NCI-H1436 (cell line): ENCODE measurements around the gene PRPH.
A peak's percentile ranks its signal among the peaks of the same experiment; 100 is the strongest.
"Not testable (repeated sequence)": the region's sequence is repeated elsewhere in the genome, so short reads cannot be mapped to it uniquely, and the experiment has no call there.

ENCODE experiments used
- DNase-seq: peaks from one replicate; lab custom pipeline; 2025; lab: John Stamatoyannopoulos, UW

Gene PRPH

DNA sequence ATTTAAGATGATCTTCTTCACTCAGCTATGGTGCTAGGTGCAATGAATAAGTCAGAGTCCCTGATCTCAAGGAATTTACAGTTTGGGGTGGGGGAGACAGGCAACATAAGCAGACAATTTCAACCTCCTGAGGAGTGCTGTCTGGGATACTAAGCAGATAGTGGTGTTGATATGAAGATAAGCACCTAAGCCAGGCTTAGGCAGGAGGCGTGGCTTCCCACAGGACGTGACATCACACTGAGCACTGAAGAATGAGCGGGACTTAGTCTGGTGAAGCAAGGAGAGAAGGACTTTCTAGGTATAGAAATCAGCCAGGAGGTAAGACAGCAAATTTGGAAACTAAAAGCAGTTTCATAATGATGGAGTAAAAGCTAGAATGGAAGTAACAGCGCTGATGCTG, 6.8 kb downstream of the PRPH start:
- DNase-seq, result no peak

GRCh38 chr12:49304161-49304560, 9.2 kb downstream of the PRPH start:
- DNase-seq, result no peak

DNA sequence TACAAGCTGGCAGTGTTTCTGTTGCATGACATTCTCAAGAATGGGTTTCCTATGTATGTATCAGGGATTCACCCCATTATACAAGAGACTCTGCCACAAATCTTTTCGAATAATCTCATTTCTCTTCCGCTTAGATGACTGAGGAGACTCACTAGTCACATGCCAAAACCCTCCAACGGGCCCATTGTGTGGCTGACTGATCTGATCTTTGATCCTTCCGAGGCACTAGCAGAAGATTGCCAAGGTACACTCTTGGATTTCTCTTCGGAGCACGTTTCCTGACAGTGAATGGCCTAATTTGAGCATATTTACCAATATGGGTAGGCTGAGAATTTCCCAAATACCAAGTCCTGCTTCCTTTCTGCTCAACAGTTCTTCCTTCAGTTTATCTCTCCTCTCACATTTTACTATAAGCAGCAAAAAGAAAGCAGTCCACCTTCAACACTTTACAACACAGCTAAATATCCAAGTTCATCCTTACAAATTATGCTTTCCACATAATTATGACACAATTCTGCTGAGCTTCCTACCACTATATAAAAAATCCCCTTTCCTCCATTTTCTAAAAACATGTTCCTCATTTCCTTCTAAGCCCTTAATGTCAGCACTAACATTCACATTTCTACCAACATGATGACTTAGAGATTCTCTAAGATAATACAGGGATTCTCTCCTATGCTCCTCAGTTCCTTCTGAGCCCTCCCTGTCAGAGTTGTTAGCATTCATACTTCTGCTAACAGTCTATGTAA, 11.0 kb downstream of the PRPH start:
- DNase-seq, result no peak

GRCh38 chr12:49309386-49309785, 14.4 kb downstream of the PRPH start:
- no peak for DNase-seq

- not testable (repeated sequence) for DNase-seq
Measured at GRCh38 chr12:49310451-49311000, 15.6 kb downstream of the PRPH start.

- DNase-seq, result no peak
Measured at GRCh38 chr12:49314811-49315210, 19.9 kb downstream of the PRPH start.

- not testable (repeated sequence) for DNase-seq
Measured at GRCh38 chr12:49317118-49317517, 22.2 kb downstream of the PRPH start.

DNA sequence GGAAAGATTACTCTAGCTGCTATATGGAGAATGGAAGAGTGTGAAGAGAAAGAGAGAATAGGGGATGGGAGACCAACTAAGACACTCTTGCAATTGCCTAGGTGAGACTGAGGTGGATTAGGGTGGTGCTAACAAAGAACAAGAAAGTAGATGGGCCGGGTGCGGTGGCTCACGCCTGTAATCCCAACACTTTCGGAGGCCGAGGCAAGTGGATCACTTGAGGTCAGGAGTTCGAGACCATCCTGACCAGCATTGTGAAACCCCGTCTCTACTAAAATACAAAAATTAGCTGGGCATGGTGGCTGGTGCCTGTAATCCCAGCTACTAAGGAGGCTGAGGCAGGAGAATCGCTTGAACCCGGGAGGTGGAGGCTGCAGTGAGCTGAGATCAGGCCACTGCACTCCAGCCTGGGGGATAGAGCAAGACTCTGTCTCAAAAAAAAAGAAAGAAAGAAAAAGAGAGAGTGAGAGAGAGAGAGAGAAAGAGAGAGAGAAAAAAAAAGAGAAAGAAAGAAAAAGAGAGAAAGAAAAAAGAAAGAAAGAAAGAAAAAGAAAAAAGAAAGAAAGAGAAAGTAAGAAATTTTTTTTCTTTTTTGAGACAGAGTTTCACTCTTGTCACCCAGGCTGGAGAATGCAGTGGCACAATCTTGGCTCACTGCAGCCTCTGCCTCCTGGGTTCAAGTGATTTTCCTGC, 25.6 kb downstream of the PRPH start:
- not testable (repeated sequence) for DNase-seq

DNA sequence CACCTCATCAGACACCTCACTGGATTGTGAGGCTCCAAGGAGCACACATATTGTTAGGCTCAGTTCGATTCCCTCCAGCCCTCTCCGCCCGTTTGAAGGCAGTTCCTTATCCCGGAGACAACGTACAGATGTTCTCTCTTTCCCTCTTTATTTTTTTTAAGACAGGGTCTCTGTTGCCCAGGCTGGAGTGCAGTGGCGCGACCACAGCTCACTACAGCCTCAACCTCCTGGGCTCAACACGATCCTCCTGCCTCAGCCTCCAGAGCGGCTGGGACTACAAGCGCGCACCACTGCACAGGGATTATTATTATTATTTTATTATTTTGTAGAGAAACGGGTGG, 27.4 kb downstream of the PRPH start:
- no peak for DNase-seq

DNA sequence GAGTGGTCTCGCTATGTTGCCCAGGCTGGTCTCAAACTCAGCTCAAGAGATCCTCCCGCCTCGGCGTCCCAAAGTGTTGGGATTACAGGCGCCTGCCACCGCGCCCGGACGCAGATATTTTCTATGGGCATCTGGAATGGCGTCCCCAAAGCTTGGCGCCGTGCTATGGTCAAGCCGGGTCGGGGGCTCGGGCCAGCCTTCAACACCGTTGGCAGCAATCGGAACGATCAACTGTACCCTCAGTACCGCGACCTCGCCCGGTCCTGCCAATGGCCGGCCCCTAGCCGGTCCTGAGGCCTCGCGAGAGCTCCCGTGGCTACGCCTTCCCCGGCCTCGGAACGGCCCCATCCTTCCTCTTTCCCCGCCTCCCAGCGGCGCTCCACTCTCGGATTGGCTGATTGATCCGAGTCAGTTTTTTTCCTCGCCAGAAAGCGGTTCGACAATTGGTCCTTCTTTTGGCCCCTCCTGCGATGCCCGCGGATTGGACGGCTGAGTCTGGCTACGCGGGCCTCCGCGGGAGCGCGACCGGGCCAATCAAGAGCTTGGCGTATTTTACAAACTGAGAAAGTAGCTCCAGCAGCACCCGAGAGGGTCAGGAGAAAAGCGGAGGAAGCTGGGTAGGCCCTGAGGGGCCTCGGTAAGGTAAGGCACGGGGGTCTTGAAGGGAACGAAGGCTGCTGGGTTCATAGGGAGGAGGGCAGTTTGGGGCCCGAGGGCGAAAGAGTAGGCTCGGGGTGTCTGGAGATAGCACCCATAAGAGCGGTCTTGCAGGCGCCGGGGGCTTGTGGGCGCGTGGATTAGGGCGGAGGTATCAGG, 28.0 kb downstream of the PRPH start, which contains the start of gene TROAP:
Gene TROAP, plus strand, starts transcription at position 548 of the 816 bp plus-strand sequence. CDS start 354 bp downstream, outside the sequence.
- peak; percentile 98 for DNase-seq

GRCh38 chr12:49323524-49324097, 28.7 kb downstream of the PRPH start:
- no peak for DNase-seq

- no peak for DNase-seq
Measured at GRCh38 chr12:49325606-49326005, 30.7 kb downstream of the PRPH start.

DNA sequence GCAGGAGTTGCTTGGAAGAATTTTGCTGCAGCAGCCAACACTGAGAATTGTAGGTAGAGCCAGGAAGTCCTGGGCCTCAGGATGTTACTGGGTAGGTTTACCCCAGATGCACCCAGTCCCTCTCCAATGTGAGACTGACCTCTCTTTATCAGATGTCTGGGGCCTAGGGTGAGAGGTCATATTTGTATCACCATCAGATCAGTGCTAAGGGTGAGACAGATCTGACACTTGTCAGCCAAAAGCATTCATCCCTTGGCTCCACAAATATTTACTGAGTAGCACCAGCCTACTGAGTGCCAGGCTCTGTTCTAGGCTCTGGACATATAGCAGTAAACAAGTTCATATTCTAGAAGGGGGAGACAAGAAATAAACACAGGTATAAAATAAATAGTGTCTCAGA, 32.4 kb downstream of the PRPH start:
- DNase-seq, result no peak

GRCh38 chr12:49327887-49328286, 32.9 kb downstream of the PRPH start:
- DNase-seq, result no peak

DNA sequence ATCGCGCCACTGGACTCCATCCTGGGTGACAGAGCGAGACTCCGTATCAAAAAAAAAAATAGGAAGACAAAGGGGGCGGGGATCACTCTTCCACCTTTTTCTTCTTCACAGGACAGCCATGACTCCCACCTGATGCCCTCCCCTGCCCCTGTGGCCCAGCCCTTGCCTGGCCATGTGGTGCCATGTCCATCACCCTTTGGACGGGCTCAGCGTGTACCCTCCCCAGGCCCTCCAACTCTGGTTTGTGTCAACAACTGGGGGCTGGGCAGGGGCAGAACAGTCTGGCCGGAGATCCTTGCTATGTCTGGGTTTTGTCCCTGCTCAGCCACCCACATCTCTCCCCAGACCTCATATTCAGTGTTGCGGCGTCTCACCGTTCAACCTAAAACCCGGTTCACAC, 33.9 kb downstream of the PRPH start:
- no peak for DNase-seq

GRCh38 chr12:49330032-49330619, 35.2 kb downstream of the PRPH start:
- no peak for DNase-seq

DNA sequence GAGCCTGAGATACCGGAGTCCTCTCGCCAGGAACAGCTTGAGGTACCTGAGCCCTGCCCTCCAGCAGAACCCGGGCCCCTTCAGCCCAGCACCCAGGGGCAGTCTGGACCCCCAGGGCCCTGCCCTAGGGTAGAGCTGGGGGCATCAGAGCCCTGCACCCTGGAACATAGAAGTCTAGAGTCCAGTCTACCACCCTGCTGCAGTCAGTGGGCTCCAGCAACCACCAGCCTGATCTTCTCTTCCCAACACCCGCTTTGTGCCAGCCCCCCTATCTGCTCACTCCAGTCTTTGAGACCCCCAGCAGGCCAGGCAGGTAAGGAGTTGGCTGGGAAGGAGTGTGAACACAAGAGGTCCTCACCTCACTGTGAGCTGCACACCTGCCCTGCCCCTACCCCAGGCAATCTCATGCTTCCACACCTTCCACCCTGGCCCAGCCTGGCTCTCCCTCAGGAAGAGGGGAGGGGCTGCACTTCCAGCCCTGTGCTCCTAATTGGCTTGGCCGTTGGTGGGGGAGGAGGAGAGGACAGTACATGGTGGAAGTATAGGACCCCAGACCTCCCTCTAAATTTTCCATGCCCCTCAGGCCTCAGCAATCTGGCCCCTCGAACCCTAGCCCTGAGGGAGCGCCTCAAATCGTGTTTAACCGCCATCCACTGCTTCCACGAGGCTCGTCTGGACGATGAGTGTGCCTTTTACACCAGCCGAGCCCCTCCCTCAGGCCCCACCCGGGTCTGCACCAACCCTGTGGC, 35.9 kb downstream of the PRPH start:
- DNase-seq, result no peak

DNA sequence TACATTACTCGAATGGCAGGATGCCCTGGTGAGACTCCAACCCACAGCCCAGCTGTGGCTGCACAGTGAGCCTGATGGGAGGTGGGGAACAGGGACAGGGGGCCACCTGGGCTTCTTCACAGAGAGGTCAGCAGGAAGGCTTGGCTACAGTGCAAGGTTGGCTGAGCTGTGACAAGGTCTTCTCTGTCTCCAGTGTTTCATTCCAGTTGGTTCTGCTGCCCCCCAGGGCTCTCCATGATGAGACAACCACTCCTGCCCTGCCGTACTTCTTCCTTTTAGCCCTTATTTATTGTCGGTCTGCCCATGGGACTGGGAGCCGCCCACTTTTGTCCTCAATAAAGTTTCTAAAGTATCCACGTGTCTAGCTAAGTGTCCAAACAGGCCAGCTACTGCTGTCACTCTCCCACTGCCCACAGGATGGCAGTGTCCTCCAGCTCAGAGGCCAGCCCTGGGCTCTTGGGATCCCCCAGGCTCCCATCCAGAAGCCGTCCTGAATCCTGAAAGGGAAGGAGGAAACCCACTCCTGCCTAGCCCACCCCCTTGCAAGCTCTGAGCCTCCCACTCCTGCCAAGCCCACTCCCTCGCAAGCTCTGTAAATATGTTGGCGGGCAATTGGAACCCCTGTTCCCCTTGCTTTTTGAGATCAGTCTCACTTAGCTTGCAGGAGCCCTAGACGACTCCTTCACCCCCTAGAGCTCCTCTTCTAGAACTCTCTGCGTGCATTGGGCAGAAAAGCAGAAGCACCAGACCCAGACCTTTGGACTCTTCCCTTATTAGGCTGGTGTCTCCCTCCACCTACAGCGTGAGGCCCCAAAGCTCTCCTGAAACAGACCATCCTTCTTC, 36.7 kb downstream of the PRPH start:
- DNase-seq, result no peak

DNA sequence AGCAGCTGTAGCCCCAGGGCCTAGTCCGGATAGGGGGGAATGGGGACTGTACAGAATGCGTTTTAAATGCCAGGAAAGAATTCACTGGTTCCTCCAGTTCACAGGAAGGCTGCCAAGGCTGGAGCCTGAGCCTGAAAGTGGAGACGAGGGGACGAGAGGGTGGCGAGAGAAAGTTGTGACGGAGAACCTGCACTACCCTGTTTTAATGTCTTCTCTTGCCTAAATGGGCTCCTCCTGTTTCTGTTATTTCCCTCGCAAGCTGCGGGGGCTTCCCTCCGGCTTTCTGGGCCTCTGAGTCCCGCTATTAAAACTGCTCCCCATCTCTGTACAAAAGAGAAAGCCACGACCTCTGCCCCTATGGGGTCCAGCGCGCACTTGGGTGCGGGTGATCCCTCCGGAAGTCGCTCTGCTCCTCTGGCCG, 37.5 kb downstream of the PRPH start:
- no peak for DNase-seq

DNA sequence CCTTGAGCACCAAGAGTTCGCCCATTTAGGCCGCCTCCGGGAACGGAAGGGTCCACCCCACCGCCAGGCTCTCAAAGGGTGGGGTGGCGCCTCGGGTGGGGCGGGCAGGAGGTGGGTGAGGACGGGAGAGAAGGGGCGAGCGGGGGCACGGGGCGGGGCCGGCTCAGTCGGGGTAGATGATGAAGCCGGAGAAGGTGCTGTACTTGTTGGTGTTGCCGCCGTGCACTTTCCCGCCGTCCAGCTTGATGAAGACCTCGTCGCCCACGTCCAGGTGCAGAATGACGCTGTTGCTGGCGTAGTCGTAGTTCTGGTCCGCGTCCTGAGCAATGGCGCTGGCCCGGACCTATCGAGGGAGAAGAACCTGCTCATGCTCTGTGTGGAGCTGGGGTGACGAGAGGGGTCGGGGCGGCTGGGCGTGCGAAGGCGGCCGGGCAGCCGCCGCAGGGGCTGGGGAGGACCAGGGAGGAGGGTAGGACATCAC, 38.0 kb downstream of the PRPH start:
- DNase-seq, result no peak
